HepG2 (cell line): ENCODE measurements around the gene FBXW2. TPM values are rescaled to one million over a fixed set of nuclear protein-coding genes. Genes with fewer than 3 reads are reported as not detected.

Source experiments
- AHDC1 ChIP-seq: sonication (generic); formaldehyde crosslinking; IDR thresholded peaks from 2 replicates; pipeline ENCODE4 v1.5.1; 2020; ENCODE audit warnings: mild to moderate bottlenecking, missing genetic modification reagents, borderline replicate concordance
- CCAR2 ChIP-seq: fragments of 200-400 bp; formaldehyde crosslinking; optimal IDR thresholded peaks from 2 replicates; pipeline ENCODE3; 2018; ENCODE audit warnings: low read depth, mild to moderate bottlenecking, low read length, moderate library complexity
- FOSL2 ChIP-seq: sonication (generic); formaldehyde crosslinking; IDR thresholded peaks from 2 replicates; pipeline ENCODE4 v1.4.0; 2020; ENCODE audit warnings: missing genetic modification reagents
- KDM1A ChIP-seq: IDR thresholded peaks from 2 replicates; pipeline ENCODE4 v1.6.1; 2016; ENCODE audit warnings: missing compliant biosample characterization
- LBX2 ChIP-seq: sonication (generic); formaldehyde crosslinking; IDR thresholded peaks from 2 replicates; pipeline ENCODE4 v1.5.0; 2020; ENCODE audit warnings: missing genetic modification reagents, mild to moderate bottlenecking, borderline replicate concordance
- NPAS2 ChIP-seq: sonication (generic); formaldehyde crosslinking; IDR thresholded peaks from 2 replicates; pipeline ENCODE4 v1.8.0; 2022; ENCODE audit warnings: mild to moderate bottlenecking, missing genetic modification reagents, borderline replicate concordance
- NR3C1 ChIP-seq: sonication (generic); formaldehyde crosslinking; IDR thresholded peaks from 2 replicates; pipeline ENCODE4 v1.4.0; 2020; ENCODE audit warnings: missing genetic modification reagents
- PRDM10 ChIP-seq: sonication (generic); formaldehyde crosslinking; IDR thresholded peaks from 2 replicates; pipeline ENCODE4 v1.4.0; 2020; ENCODE audit warnings: low read depth, missing genetic modification reagents
- SRY ChIP-seq: sonication (generic); formaldehyde crosslinking; IDR thresholded peaks from 2 replicates; pipeline ENCODE4 v1.8.0; 2022; ENCODE audit warnings: mild to moderate bottlenecking, missing genetic modification reagents
- ZNF18 ChIP-seq: sonication (generic); formaldehyde crosslinking; IDR thresholded peaks from 2 replicates; pipeline ENCODE4 v1.8.0; 2022; ENCODE audit warnings: mild to moderate bottlenecking, missing genetic modification reagents; ENCODE audit not compliant: insufficient replicate concordance
- ZNF292 ChIP-seq: sonication (generic); formaldehyde crosslinking; IDR thresholded peaks from 2 replicates; pipeline ENCODE4 v1.8.1; 2022; ENCODE audit warnings: mild to moderate bottlenecking, low read depth, missing genetic modification reagents, borderline replicate concordance
- ZNF607 ChIP-seq: sonication (generic); formaldehyde crosslinking; IDR thresholded peaks from 2 replicates; pipeline ENCODE4 v1.5.1; 2020; ENCODE audit warnings: missing genetic modification reagents, mild to moderate bottlenecking, borderline replicate concordance
- ZNF704 ChIP-seq: sonication (generic); formaldehyde crosslinking; IDR thresholded peaks from 2 replicates; pipeline ENCODE4 v1.8.1; 2023; ENCODE audit warnings: mild to moderate bottlenecking, inconsistent platforms, moderate library complexity, missing genetic modification reagents, borderline replicate concordance
- polyA plus RNA-seq, 8 experiments: library from polyadenylated mRNA; depleted of rRNA in 3 of 8; stranded (reverse) in 7 of 8; unstranded in 1 of 8; fragments of >200 nt; fragmentation: Illumina TruSeq in 4 of 8; extraction: Trizol in 4 of 8; gene quantifications; 2 replicates each; pipeline versions ENCODE4 v1.2.1 to v1.2.3, GENCODE V29; 2011 to 2016; ENCODE audit warnings: low read depth in 4 of 8, missing spikeins in 1 of 8, mixed read lengths in 1 of 8; ENCODE audit not compliant: insufficient read depth in 1 of 8
- total RNA-seq, 5 experiments: library from RNA; depleted of rRNA; stranded (reverse); fragments of >200 nt; fragmentation: Illumina TruSeq; extraction: Trizol; gene quantifications; 2 replicates each; pipeline ENCODE4 v1.2.3, GENCODE V29; 2016; ENCODE audit warnings: low read depth in 1 of 5

Gene FBXW2
- total and polyA plus RNA-seq, 2 of the 13 experiments (the other 11 are each of a cell fraction or from before 2014, with no cell fraction given): 35.4 to 43.1 TPM

- TF ChIP-seq AHDC1 (CRISPR knock-in tag) (0 out of 2 replicates have a peak, but pooled peaks have one; percentile 33), PRDM10 (CRISPR knock-in tag) (peak; percentile 47; the same call in 1 of the 2 replicates), ZNF292 (CRISPR knock-in tag) (peak; percentile 22; the same call in 1 of the 2 replicates), NPAS2 (no peak), ZNF704 (CRISPR knock-in tag) (no peak; the same call in 1 of the 2 replicates), CCAR2 (no peak), FOSL2 (CRISPR knock-in tag) (peak; percentile 70), NR3C1 (CRISPR knock-in tag) (no peak), SRY (CRISPR knock-in tag) (peak; percentile 87), KDM1A (CRISPR knock-in tag) (no peak), ZNF18 (CRISPR knock-in tag) (no peak), LBX2 (peak; percentile 82; the same call in 1 of the 2 replicates), ZNF607 (peak; percentile 69; the same call in 1 of the 2 replicates)
Observed at GRCh38 chr9:120792898-120793765, at the start of gene FBXW2 (continued).
